HCT116 (cell line): Measurements from ENCODE around the gene AUTS2. TPM values are rescaled to one million over a fixed set of nuclear protein-coding genes. Genes with fewer than 3 reads are reported as not detected.

ENCODE experiments used
- ATAC-seq: fragments of 200-7000 bp; cut with Tn5 transposase; 2 replicates; pipeline ENCODE4 v1.9.1; 2020; ENCODE audit warnings: mild to moderate bottlenecking, moderate library complexity
- BruUV-seq: library from RNA; stranded (reverse); fragments of 400-500 nt; replicated peaks from 2 replicates; lab custom pipeline; 2021; lab: Mats Ljungman, UMichigan
- CTCF ChIA-PET: fragments of 300-600 bp; sonication (Branson Sonifier 250); formaldehyde crosslinking; loops from one replicate; lab custom pipeline; 2021; ENCODE audit warnings: antibody characterized with exemption; lab: Charles Lee
- POLR2A ChIA-PET: fragments of 300-600, 350-600 bp; sonication (Branson Sonifier 250); formaldehyde crosslinking; loops from one replicate; lab custom pipeline; 2021; ENCODE audit warnings: antibody characterized with exemption; lab: Charles Lee
- RAD21 ChIA-PET, 2 experiments: fragments of 300-600 bp; sonication (Branson Sonifier 250); formaldehyde crosslinking; loops; one replicate each; lab custom pipeline; 2023; ENCODE audit warnings: low total read pairs in 2 of 2; ENCODE audit not compliant: uncharacterized antibody in 2 of 2, unreplicated experiment in 2 of 2, low non-redundant PET in 1 of 2; lab: Charles Lee
- DNase-seq: peaks from one replicate; pipeline ENCODE4 v3.0.0-alpha.2; 2010; ENCODE audit warnings: low read depth, low spot score
- H2AFZ ChIP-seq: fragments of 200-600 bp; shearing (Covaris generic), sonication (generic); 2 replicates; pipeline ENCODE4 v1.6.1; 2017; ENCODE audit warnings: low read depth, mixed run types, mixed read lengths, antibody characterized with exemption, low read length; ENCODE audit not compliant: poor library complexity, severe bottlenecking
- H3K27ac ChIP-seq: 2 replicates; pipeline ENCODE4 v1.5.1; 2012; ENCODE audit warnings: low read depth, low read length
- H3K27me3 ChIP-seq: fragments of 200-600 bp; sonication (generic); 2 replicates; pipeline ENCODE4 v1.6.1; 2016; ENCODE audit warnings: mixed run types, low read length, mixed read lengths; ENCODE audit not compliant: insufficient read depth
- H3K36me3 ChIP-seq, 2 experiments: fragments of 200-500 bp in 1 of 2; fragments of 200-600 bp in 1 of 2; sonication (Bioruptor generic) in 1 of 2; sonication (generic) in 1 of 2; 2 replicates each; pipeline versions ENCODE4 v1.5.1 to v1.6.1; 2014 to 2016; ENCODE audit warnings: low read length in 2 of 2, inconsistent platforms in 1 of 2, mixed read lengths in 1 of 2, mixed run types in 1 of 2; ENCODE audit not compliant: insufficient read depth in 2 of 2, control insufficient read depth in 1 of 2
- H3K4me1 ChIP-seq, 2 experiments: fragments of 200-600 bp in 1 of 2; sonication (generic) in 1 of 2; 2 replicates each; pipeline versions ENCODE4 v1.5.1 to v1.6.1; 2012 to 2017; ENCODE audit warnings: low read length in 2 of 2, inconsistent platforms in 1 of 2, mild to moderate bottlenecking in 1 of 2, mixed read lengths in 1 of 2, mixed run types in 1 of 2, moderate library complexity in 1 of 2; ENCODE audit not compliant: insufficient read depth in 2 of 2, control insufficient read depth in 1 of 2
- H3K4me2 ChIP-seq: fragments of 200-600 bp; sonication (generic); 2 replicates; pipeline ENCODE4 v1.6.1; 2017; ENCODE audit warnings: mixed run types, low read length, mixed read lengths
- H3K4me3 ChIP-seq, 2 experiments: fragments of 200-600 bp in 1 of 2; sonication (generic) in 1 of 2; replicated peaks in 1 of 2; 2 replicates each; pipeline ENCODE4 v1.5.1; 2011 to 2016; ENCODE audit warnings: low read length in 2 of 2, control low read depth in 1 of 2, low read depth in 1 of 2, mild to moderate bottlenecking in 1 of 2, mixed read lengths in 1 of 2, mixed run types in 1 of 2
- H3K79me2 ChIP-seq: fragments of 200-600 bp; sonication (generic); 2 replicates; pipeline ENCODE4 v1.6.1; 2017; ENCODE audit warnings: mild to moderate bottlenecking, mixed run types, low read length, moderate library complexity, mixed read lengths; ENCODE audit not compliant: insufficient read depth
- H3K9ac ChIP-seq: fragments of 200-600 bp; sonication (generic); 2 replicates; pipeline ENCODE4 v1.6.1; 2016; ENCODE audit warnings: low read length, mixed read lengths
- H3K9me2 ChIP-seq: fragments of 200-600 bp; sonication (generic), shearing (Covaris generic); 2 replicates; pipeline ENCODE4 v1.6.1; 2017; ENCODE audit warnings: mixed run types, mild to moderate bottlenecking, moderate library complexity; ENCODE audit not compliant: insufficient read depth
- H3K9me3 ChIP-seq, 2 experiments: fragments of 200-500 bp in 1 of 2; fragments of 200-600 bp in 1 of 2; sonication (Bioruptor generic) in 1 of 2; sonication (generic) in 1 of 2; 2 replicates each; pipeline ENCODE4 v1.6.1; 2014 to 2017; ENCODE audit warnings: low read length in 2 of 2, mixed read lengths in 2 of 2, inconsistent platforms in 1 of 2, low read depth in 1 of 2, mild to moderate bottlenecking in 1 of 2, mixed run types in 1 of 2, moderate library complexity in 1 of 2; ENCODE audit not compliant: control insufficient read depth in 1 of 2, insufficient read depth in 1 of 2
- H4K20me1 ChIP-seq: fragments of 200-600 bp; sonication (generic), shearing (Covaris generic); 2 replicates; pipeline ENCODE4 v1.6.1; 2017; ENCODE audit warnings: mixed run types, mild to moderate bottlenecking, moderate library complexity; ENCODE audit not compliant: insufficient read depth
- CBX3 ChIP-seq: IDR thresholded peaks from 2 replicates; pipeline ENCODE4 v1.6.1; 2012; ENCODE audit warnings: low read depth
- CEBPB ChIP-seq: IDR thresholded peaks from 2 replicates; pipeline ENCODE4 v1.6.1; 2012; ENCODE audit warnings: low read depth
- CTCF ChIP-seq, 3 experiments: fragments of 200-600 bp in 1 of 3; sonication (generic) in 1 of 3; IDR thresholded peaks in 2 of 3; conservative IDR thresholded peaks in 1 of 3; 2 replicates each; pipeline ENCODE4 v1.5.1; 2012 to 2017; ENCODE audit warnings: low read depth in 2 of 3, low read length in 2 of 3, antibody characterized with exemption in 1 of 3, borderline replicate concordance in 1 of 3, control low read depth in 1 of 3, mild to moderate bottlenecking in 1 of 3, mixed read lengths in 1 of 3, mixed run types in 1 of 3, moderate library complexity in 1 of 3; ENCODE audit not compliant: insufficient read depth in 1 of 3
- EGR1 ChIP-seq: IDR thresholded peaks from 2 replicates; pipeline ENCODE4 v1.6.1; 2012; ENCODE audit warnings: low read depth
- EZH2phosphoT487 ChIP-seq: fragments of 200-600 bp; IDR thresholded peaks from 2 replicates; pipeline ENCODE4 v1.6.1; 2018; ENCODE audit warnings: antibody characterized with exemption, borderline replicate concordance
- JUND ChIP-seq: IDR thresholded peaks from 2 replicates; pipeline ENCODE4 v1.6.1; 2012
- POLR2AphosphoS5 ChIP-seq: IDR thresholded peaks from 2 replicates; pipeline ENCODE4 v1.6.1; 2011; ENCODE audit warnings: mild to moderate bottlenecking, low read depth, low read length, moderate library complexity
- RAD21 ChIP-seq: IDR thresholded peaks from 2 replicates; pipeline ENCODE4 v1.6.1; 2012; ENCODE audit warnings: low read depth, mild to moderate bottlenecking
- SIN3A ChIP-seq: IDR thresholded peaks from 2 replicates; pipeline ENCODE4 v1.6.1; 2012; ENCODE audit warnings: low read depth
- SRF ChIP-seq: IDR thresholded peaks from 2 replicates; pipeline ENCODE4 v1.6.1; 2012; ENCODE audit warnings: low read depth
- ZBTB33 ChIP-seq: IDR thresholded peaks from 2 replicates; pipeline ENCODE4 v1.6.1; 2011; ENCODE audit warnings: mild to moderate bottlenecking, low read length, moderate library complexity; ENCODE audit not compliant: insufficient replicate concordance; ENCODE audit errors: extremely low read depth
- ZFX ChIP-seq: fragments of 450-650 bp; IDR thresholded peaks from 2 replicates; pipeline ENCODE4 v1.6.1; 2017
- intact Hi-C: fragments of 100-400 bp; cut with micrococcal nuclease; formaldehyde crosslinking; loops from 2 replicates; pipeline ENCODE4 v1.10.0; 2022
- total RNA-seq: library from RNA; stranded (reverse); gene quantifications from one replicate; pipeline ENCODE4 v1.2.1, GENCODE V29; 2021; ENCODE audit not compliant: unreplicated experiment
- TF ChIP-seq, protein P1 (sequence below): IDR thresholded peaks from 2 replicates; pipeline ENCODE4 v1.6.1; 2012

AUTS2 gene
- total RNA-seq, 1 experiment from 2014 or later: 0.93 TPM

GRCh38 chr7:70457883-70458680 lies 859.8 kb downstream of the AUTS2 start:
- H4K20me1 ChIP-seq: no peaks in the 10 kb centered on the region
- no peaks in the 10 kb centered on the region for H3K27me3 ChIP-seq
- H3K27ac ChIP-seq: no peak overlapping the region
- H3K36me3 ChIP-seq: no peaks in the 10 kb centered on the region
- no peaks in the 10 kb centered on the region for H3K4me1 ChIP-seq
- CTCF ChIA-PET: no interaction called here
- no peak overlapping the region for H3K9ac ChIP-seq
- no TSS peak for BruUV-seq
- POLR2A ChIA-PET: no interaction called here
- peaks cover 6 to 32% of the 10 kb centered on the region in 2 experiments; a peak in 2 of 4 replicates for H3K9me3 ChIP-seq
- no peaks in the 10 kb centered on the region for H3K9me2 ChIP-seq
- no peak overlapping the region for H3K4me2 ChIP-seq
- TF ChIP-seq RAD21 (no peak), ZBTB33 (no peak), ZFX (no peak), SRF (no peak), CBX3 (no peak), CEBPB (no peak), JUND (no peak), CTCF (IDR thresholded peaks at IDR 0.05 in 2 of 3, conservative IDR thresholded peaks at IDR 0.05 in 1 of 3; ENCODE audit: borderline replicate concordance in 1 of 3, insufficient read depth in 1 of 3, low read depth in 2 of 3, low read length in 2 of 3) (no peak), SIN3A (no peak), POLR2AphosphoS5 (no peak), EGR1 (no peak), EZH2phosphoT487 (no peak)
- TF ChIP-seq, protein P1, sequence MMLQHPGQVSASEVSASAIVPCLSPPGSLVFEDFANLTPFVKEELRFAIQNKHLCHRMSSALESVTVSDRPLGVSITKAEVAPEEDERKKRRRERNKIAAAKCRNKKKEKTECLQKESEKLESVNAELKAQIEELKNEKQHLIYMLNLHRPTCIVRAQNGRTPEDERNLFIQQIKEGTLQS: no peak
- H3K4me3 ChIP-seq: no peak overlapping the region
- H3K79me2 ChIP-seq: no peaks in the 10 kb centered on the region
- H2AFZ ChIP-seq: no peak overlapping the region
- ATAC-seq: no peak
- no peak for DNase-seq
- intact Hi-C loops: no loop called here
- RAD21 ChIA-PET: no interaction called here
